Activated naive CD4-positive, alpha-beta T cell (primary cell): ENCODE results near the gene ZCCHC3.

Source experiments
- DNase-seq, 4 experiments: peaks; one replicate each; lab custom pipeline; 2025; lab: John Stamatoyannopoulos, UW

Gene ZCCHC3

DNA sequence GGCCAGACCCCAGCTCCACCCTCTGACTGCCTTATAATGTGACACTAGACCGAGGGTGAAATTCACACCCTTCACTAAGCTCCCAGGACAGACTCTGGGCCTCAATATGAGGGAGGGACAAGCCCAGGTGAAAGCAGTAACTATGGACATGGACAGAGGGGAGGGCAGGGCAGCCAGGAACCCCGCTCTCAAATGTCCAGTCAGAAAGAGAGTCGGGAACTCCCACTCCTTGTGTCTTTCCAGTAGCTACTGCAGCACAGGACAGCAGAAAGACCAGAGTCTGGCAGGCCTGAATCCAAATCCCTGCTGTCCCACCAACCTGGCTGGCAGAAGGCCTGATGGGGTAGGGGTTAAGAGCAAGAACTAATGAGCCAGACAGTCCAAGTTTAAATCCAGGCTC lies 13.2 kb upstream of the ZCCHC3 start:
- no peak for DNase-seq

DNA sequence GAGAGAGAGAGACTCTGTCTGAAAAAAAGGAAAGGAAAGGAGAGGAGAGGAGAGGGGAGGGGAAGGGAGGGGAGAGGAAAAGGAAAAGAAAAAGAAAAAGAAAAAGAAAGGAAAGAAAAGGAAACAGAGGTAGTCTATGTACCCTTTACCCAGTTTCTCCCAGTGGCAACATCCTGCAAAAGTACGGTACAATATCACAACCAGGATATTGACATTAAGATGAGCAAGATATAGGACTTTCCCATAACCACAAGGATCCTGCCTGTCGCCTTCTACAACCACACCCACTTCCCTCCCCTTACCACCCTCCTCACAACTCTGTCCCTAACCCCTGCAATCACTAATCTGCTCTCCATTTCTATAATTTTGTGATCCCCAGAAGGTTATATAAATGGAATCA lies 10.9 kb upstream of the ZCCHC3 start:
- no peak for DNase-seq

DNA sequence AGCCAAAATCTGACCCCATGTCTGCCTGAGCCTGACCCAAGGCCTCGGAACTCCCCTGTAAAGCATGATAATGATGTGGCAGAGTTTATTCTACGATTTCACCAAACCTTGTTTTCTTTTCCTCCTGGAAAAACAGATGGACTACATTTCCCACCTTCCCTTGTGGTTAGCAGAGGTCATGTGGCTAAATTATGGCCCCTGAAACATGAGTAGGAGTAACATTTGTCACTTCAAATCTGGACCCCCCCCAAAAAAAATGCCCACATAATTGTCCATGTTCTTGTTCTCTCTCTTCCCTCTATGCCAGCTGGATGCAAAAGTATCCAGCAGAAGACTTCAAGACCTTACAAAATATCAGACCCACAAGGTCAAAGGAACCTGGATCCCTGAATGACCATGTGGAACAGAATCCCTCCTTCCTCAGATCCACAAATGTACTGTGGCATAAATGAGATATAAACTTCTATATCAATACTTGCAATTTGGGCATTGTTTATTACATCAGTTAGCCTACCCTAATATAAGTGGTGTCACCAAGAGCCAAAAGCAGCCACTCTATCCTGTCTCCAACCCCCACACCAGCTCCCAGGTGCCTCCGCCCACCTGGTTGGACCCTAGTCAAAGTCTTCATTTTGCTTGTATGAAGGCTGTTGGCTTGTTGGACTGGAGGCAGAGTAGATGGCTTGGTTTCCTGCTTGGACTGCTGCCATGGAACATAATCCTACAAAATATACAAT lies 8.2 kb upstream of the ZCCHC3 start:
- no peak for DNase-seq

DNA sequence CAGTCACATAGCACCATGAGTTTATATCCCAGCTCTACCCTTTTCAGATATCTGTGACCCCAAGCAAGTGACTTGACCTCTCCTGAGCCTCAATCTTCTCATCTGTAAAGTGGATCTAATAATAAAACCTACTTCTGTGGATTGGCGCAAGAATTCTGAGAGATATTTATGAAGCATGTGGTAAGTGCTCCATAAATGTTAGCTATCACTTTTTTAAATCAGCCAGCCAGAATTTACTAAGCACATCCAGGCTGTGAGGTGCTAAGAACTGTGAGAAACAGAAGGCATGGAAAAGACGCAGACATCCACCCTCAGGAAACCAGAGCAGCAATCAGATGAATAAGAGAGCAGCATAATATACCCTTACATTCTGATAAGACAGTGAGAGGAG lies 7.7 kb upstream of the ZCCHC3 start:
- DNase-seq, result no peak

DNA sequence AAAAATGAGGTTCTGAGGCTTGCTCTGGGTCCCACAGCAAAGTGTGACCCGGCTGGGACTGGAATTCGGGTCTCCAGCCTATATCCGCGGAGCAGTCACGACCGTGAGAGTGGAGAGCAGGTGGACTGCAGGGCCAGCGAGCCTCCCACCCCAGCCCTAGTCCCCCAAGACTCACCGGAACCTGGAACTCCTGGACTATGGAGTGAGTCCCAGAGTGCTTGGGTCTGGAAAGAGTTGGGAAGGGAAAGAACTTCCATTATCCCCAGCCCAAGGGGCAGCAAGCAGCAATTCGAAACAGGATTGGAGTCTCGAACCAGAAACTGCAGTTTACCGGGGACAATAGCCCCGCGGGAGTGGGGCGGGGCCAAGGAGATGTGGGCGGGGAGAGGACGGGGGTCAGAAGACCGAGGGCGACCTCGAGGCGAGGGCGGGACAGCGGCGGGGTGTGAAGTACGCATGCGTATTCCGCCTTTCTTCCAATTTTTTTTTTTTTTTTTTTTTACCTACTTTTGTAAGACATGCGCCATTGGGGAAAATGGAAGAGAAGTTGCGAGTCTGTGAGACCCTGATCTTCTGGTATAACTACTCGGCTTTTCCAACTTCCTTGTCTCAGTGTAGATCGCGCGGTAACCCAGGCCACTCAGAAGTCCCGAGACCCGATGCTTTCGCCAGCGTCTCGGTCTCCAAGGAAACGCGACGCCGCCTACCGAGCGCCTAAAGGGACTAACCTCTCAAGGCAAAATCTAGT lies 7.1 kb upstream of the ZCCHC3 start, which contains the start of gene C20orf96:
TSS of gene C20orf96 (minus strand) at position 667 of the 748 bp plus-strand sequence. CDS start at position 527, 140 bp downstream.
- peak; percentile 32 to 73 (median 54) for DNase-seq

DNA sequence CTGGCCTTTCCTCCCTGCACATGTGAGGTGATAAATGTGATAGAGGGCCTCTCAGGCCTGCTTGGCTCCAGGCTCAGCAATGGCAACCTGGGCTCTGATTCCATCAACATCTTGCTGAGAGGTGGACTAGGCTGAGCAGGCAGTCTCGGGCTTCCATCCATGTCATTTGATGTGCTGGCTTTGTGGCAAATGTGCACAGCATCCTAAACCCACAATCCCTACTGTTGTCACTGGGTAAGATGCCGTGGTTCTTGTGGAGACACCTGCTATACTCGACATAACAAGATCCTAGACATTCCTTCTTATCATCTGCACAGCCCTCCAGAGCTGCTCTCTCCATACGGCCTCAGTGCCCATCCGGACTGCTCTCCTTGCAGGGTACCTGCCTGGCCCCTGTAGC lies 2.8 kb upstream of the ZCCHC3 start:
- DNase-seq, result no peak

DNA sequence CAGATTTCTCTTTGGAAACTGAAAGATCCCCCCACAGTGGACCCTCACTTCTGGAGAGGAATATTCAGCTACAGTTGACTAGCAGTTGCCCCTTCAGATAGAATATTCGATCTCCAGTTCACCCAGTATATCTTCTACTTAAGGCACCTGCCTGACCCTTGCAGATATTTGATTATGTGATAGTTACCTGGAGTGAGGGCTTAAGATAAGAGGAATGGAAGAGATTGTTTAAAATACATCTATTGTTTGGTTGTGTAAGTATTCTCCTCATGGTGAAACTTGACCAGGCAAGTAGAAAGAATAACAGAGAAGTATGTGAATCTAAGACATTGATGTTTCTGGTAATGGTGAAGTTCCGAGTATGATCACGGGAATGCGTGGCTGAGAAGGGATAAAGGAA lies 1.6 kb upstream of the ZCCHC3 start:
- DNase-seq, result no peak

DNA sequence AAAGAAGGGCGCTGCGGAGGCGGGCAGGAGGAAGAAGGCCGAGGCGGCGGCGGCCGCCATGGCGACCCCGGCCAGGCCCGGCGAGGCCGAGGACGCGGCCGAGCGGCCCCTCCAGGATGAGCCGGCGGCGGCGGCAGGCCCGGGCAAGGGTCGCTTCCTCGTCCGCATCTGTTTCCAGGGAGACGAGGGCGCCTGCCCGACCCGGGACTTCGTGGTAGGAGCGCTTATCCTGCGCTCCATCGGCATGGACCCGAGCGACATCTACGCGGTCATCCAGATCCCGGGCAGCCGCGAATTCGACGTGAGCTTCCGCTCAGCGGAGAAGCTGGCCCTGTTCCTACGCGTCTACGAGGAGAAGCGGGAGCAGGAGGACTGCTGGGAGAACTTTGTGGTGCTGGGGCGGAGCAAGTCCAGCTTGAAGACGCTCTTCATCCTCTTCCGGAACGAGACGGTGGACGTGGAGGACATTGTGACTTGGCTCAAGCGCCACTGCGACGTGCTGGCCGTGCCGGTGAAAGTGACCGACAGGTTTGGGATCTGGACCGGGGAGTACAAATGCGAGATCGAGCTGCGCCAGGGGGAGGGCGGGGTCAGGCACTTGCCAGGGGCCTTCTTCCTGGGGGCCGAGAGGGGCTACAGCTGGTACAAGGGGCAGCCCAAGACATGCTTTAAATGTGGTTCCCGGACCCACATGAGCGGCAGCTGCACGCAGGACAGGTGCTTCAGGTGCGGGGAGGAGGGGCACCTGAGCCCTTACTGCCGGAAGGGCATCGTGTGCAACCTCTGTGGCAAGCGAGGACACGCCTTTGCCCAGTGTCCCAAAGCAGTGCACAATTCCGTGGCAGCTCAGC lies 780 bp downstream of the ZCCHC3 start:
- peak in 2 of 4 experiments; percentile 28 to 36 for DNase-seq

DNA sequence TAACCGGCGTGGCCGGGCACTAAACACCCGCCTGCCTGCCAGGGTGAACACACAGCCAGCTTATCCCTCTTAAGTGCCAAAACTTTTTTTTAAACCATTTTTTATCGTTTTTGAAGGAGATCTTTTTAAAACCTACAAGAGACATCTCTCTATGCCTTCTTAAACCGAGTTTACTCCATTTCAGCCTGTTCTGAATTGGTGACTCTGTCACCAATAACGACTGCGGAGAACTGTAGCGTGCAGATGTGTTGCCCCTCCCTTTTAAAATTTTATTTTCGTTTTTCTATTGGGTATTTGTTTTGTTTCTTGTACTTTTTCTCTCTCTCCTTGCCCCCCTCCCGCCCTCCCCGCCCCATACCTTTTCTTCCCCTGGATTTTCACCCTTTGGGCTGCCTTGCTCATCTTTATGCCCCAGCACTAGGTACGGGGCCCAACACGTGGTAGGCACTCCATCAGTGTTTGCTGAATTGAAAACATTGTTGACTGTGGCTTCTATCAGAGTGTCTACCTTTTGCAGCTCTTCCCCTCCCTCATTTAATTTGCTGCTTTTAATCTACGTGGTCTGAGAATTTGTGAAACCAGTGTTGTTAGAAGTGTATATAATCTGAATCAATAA lies 1.5 kb downstream of the ZCCHC3 start:
- no peak for DNase-seq

DNA sequence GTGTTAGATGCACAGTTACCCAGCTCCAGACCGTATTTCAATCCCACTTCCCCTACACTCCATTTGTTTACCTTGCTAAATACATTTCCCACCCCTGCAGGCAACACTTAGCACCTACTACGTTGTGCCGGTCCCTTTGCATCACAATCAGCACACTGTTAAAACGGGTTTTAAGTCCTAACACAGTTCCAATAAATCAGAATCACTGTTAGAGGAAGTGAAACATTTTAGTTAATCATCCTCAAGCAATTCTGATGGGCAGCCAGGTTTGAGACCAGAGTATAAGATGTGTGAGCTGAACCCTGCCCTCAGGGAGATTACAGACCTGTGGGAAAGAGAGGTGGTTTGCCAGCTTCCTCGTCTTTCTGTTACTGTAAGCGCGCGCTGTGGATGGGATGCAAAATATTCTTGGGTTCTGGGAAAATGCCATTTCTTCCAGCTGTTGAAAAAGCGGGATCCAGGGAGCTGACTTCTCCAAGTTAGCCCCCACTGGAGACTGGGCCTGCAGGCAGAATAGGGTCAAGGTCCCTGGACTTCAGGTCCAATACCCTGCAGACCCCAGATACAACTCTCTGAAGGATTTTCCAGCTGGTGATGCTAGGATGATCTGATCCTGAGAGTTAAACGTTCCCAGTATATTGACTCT lies 3.1 kb downstream of the ZCCHC3 start:
- DNase-seq, result no peak

DNA sequence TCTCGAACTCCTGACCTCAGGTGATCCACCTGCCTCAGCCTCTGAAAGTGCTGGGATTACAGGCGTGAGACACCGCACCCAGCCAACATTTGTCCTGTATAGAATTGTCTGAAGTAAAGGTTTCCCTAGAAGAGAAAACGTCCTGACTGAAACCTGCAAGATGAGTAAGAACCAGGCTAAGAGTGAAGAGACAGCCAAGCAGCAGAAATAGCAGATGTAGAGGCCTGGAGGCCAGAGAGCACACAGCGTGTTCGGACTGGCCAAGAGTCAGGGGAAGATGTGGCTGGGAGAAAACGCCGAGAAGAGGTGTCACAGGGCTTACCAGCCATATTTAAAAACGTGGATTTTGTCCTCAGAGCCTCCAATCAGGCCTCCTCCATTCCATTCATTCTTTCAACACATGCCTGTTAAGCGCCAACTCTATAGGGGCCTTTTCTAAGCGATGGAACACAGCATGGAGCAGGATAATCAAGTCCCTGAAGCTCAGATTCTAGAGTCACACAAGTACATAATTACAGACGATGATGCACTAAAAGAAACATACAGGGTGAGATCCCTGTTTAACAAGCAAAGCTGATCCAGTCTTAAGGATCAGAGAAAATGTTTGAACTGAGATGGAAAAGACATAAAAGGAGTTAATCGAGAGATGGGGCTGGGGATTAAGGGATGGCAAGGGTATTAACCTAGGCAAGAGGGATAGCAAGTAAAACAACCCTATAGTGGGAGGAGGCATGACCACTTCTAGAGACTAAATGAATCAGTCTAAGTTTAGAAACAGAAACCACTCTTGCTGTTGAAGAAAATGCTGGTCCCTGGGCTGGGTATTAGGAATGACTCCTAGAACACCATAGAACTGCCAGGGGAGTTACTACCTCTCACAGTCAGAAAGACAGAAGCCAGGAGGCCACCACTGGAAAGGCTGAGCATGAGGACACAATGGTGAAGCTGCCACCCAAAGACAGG lies 4.8 kb downstream of the ZCCHC3 start:
- no peak for DNase-seq

DNA sequence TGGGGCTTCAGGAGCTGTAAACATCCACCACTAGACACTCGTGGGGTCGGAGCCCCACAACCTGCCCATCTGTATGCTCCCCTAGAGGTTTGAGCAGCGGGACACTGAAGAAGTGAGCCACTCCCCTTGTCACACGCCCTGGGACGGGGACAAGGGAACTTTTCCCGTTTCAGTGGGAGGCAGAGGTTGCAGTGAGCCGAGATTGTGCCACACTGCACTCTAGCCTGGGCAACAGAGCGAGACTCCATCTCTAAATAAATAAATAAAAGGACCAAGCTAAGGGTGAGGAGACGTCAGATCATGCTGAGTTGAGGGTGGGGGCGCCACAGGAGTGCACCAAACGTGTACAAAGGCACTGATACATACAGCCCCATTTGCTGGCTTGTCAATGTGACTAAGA lies 8.4 kb downstream of the ZCCHC3 start:
- DNase-seq, result no peak

DNA sequence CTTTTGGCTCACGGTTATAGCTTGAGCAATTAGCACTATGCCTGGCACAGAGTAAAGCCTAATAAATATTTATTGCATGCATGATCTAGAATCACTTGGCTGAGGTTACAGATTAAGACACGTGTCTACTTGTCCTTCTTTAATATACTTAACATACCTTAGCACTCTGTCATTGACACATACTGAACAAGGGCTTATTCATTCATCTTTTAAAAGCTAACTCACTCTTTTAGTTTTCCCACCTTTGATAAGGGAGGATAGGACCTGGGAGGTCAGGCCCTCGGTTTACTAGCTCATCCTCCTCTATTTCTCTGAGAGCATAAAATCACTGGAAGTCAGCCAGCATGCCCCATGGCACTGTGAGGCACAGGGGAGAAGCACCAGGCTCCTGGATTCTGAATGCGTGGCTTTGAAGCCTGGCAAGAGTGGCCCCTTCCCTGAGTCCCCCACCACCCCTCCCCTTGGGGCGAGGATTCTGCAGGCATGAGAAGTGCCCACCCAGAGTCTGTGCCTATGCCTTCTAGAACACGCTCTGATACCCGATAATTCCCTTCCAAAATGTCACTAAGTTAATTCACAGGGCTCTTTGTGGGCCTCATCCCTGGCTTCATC lies 11.2 kb downstream of the ZCCHC3 start:
- DNase-seq, result no peak

DNA sequence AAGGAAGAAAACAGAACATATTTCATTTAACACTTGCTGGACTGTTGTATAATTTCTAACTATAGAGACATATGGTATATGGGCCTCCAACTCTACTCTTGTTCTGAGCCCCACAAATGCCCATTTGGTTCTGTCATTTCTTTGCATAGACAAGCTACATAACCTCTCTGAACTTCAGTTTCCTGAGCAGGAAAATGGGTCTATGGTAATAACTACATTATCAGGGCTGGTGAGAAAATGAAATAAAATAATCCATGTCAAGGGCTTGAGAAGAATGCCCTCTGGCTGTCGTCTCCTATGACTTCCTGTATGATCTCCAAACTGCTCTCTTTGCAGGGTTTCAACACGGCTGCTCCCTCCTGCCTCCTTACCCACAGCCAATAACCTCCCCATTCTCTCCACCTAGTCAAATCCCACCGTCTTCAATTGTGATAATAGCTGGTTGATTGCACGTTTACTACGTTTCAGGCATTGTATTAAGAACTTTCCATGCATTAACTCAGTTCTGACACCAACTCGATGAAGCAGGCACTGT lies 12.0 kb downstream of the ZCCHC3 start:
- DNase-seq, result no peak

DNA sequence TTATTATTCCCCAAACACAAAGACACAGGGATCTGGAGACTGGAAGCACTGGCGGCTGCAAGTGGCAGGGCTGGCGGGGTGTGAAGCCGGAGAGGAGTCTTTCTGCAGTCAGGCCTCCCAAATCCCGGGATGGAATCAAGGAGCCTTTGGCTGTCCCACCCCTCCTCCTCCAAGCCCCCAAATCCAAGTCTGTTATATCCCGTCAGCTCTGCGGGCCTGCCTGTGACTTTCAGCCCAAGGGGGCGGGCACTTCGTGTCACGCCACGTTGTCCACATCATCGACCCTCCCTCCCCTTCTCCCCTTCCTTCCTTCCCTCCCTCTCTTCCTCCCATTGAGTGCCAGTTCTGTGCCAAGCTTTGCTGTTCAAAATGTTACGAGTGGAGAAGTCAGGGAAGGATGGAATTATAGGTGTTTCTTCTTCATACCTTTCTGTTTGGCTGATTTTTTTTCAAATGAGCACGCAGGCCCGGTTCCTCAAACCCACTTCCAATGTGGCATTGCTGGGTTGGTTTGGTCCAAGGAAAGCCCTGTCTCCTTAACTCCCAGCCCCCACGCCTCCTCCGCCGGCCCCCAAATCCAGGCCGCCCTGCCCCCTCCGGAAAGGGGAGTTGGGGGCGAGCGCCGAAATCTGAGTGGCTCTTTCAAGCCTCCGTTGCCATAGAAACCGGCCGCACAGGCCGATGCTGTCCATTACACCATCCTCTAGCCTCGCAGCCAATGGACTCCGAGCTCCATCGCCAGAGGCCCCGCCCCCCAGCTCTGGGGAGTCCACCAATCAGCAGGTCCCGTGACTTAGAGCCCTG lies 12.7 kb downstream of the ZCCHC3 start:
- DNase-seq, result peak; percentile 48 to 67 (median 58)

DNA sequence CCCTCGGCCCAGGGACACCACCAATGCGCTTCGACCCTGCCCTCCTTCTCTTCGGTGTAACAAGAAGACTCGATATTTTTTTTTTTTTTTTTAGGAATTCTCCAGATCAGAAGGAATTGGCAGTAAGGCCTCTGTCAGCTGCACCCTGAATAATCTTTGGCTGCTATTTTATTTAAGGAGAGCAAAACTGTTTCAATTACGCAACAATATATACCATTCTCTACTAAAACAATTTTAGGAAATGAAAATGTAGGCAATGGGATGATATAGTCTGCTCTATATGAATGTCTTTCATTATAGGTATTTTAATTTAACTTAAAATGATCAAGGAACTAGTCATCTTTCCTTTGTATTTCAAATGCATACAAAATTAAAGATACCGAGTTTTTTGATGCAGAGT lies 13.3 kb downstream of the ZCCHC3 start:
- no peak for DNase-seq

DNA sequence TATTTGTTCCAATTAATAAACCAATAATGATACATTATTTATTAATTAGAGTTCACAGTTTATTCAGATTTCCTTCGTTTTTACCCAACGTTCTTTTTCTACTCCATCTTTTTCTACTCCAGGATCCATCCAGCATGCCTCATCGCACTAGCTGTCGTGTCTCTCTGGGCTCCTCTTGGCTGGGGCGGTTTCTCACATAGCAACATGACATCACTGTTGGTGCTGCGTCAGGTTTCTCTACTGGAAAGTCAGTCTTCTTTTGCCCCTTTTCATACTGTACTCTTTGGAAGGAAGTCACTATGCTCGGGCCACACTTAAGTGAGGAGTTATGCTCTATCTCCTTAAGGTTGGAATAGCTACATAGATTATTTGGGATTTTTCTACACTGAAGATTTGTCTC lies 14.2 kb downstream of the ZCCHC3 start:
- no peak for DNase-seq

DNA sequence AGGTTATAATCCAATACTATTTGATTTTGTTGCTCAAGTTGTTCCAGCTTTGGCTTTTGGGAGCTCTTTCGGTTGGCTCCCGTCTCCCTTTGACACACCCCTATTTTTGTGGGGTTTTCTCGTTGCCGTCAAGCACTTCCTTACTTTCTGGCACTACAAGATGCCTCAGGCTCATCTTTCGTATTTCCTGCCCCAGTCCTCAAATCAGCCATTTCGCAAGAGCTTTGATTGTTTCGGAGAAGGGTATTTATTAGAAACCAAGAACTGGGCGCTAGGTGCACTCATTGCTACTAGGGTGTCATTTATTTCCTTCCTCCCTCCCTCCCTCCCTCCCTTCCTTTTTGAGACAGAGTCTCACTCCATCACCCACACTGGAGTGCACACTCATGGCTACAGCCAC lies 14.7 kb downstream of the ZCCHC3 start:
- no peak for DNase-seq

DNA sequence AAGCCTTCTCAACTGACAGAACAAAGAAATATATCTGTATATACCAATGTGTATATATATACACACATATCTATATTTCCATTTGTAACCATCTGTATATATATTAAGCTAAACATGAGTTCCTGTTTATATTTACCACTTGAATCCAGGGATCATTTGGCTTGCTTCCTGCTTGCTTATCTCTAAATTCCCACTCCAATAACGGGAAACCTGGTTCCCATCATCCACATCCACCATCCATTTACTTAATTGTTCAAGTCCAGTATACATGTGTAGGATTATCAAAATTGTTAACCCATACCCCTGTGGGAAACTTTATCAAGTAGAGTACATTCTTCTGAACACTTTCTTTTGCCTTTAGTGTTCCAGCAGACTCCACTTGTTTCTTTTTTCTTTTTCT lies 15.5 kb downstream of the ZCCHC3 start:
- DNase-seq, result no peak
